ENCODE data around the gene MAST2.
A peak's percentile ranks its signal among the peaks of the same experiment; 100 is the strongest.
"Not testable (repeated sequence)": the region's sequence is repeated elsewhere in the genome, so short reads cannot be mapped to it uniquely, and the experiment has no call there.

MAST2 gene

DNA sequence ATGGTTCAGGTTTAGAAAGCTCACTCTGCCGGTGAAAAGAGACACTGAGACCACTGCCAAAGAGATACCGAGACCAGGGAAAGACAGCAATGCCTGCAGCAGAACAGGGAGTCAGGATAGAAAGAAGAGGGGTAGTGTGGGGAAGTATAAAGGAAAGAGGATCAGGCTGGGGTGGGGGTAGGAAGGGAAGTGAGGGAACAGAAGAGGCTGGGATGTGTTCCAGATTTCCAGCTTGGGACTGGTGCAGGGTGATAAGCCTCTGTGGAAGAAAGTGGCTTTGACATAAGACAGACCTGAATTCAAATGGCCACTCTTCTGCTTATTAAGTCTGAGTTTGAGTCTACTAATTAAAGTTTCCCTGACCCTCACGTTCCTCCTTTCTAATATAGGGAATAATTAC, 223.1 kb downstream of the MAST2 start:
- DNase-seq (ENCODE audit: low read depth), result no peak

DNA sequence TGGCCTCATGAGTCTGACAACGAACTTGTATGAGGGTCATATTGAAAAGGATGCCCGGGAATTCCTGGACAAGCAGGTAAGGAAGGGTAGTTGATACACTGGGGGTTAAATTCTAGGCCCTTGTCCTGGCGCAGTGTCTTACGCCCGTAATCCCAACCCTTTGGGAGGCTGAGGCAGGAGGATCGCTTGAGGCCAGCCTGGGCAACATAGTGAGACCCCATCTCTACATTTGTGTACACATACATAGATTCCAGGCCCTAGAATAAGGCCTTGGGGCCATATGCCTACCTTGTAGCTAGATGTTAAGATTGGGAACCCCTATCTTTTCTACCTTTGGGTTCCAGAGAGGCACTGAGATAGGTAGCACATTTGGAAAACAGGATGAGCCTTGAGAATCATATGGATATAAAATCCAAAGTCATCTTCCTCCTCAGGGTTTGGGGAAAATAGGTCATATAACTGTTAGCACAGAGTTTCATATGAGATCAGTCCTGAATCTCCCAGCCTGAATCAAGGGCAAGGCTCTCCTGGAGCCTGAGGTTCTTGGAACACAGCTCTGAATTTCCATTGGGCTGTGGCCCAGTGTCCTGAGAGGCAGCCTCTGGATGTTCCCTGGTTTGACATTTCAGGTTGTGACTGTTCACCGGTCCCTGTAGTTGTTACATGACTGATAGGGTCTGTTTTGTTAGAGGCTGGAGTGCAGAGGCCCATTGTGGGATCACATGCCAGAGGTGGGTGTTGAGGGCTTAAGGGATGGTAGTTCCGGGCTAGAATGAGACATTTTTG, 224.6 kb downstream of the MAST2 start:
- no peak for DNase-seq (ENCODE audit: low read depth)

DNA sequence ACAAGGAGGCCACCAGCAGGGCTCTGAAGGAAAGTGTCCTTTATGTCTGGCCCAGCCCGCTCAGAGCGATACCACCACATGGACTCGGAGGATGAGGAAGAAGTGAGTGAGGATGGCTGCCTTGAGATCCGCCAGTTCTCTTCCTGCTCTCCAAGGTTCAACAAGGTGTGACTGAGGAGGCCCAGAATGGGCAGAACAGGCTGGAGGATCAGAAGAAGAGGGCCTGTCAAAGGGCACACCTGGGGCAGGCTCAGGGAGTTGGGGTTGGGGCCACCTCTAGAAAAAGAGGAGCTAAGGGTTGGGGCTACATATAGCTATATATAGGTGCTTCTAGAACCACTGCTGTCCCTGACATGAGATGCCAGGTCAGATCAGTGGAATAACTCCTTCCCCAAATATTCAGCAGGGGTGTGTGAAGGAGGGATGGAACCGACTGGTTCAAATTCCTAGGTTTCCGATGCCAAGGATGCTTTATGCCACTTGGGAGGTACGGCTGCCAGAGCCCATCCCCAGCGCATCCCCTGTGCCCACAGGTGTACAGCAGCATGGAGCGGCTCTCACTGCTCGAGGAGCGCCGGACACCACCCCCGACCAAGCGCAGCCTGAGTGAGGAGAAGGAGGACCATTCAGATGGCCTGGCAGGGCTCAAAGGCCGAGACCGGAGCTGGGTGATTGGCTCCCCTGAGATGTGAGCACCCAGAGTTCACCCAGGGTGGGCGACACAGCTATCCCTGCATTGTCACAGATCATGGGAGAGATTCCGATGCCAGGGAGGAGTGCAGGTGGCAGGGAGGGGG, 226.9 kb downstream of the MAST2 start:
- DNase-seq (ENCODE audit: low read depth), result no peak

DNA sequence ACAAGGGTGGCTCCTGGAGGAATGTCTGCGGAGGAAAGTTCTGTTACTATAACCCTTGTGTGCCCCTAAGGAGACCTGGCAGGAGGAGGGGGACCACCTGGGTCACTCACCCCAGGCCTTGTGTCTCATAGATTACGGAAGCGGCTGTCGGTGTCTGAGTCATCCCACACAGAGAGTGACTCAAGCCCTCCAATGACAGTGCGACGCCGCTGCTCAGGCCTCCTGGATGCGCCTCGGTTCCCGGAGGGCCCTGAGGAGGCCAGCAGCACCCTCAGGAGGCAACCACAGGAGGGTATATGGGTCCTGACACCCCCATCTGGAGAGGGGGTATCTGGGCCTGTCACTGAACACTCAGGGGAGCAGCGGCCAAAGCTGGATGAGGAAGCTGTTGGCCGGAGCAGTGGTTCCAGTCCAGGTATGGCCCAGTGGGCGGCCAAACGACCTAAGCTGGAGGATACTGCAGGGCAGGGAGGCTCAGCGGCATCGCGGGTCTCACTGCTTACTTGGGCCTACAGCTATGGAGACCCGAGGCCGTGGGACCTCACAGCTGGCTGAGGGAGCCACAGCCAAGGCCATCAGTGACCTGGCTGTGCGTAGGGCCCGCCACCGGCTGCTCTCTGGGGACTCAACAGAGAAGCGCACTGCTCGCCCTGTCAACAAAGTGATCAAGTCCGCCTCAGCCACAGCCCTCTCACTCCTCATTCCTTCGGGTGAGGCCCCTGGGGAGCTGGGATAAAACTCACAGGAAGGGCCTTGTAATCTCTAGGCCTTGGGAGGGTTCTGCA, 227.7 kb downstream of the MAST2 start:
- DNase-seq (ENCODE audit: low read depth), result no peak

DNA sequence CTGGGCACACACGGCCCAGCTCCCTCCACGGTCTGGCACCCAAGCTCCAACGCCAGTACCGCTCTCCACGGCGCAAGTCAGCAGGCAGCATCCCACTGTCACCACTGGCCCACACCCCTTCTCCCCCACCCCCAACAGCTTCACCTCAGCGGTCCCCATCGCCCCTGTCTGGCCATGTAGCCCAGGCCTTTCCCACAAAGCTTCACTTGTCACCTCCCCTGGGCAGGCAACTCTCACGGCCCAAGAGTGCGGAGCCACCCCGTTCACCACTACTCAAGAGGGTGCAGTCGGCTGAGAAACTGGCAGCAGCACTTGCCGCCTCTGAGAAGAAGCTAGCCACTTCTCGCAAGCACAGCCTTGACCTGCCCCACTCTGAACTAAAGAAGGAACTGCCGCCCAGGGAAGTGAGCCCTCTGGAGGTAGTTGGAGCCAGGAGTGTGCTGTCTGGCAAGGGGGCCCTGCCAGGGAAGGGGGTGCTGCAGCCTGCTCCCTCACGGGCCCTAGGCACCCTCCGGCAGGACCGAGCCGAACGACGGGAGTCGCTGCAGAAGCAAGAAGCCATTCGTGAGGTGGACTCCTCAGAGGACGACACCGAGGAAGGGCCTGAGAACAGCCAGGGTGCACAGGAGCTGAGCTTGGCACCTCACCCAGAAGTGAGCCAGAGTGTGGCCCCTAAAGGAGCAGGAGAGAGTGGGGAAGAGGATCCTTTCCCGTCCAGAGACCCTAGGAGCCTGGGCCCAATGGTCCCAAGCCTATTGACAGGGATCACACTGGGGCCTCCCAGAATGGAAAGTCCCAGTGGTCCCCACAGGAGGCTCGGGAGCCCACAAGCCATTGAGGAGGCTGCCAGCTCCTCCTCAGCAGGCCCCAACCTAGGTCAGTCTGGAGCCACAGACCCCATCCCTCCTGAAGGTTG, 231.4 kb downstream of the MAST2 start:
- DNase-seq (ENCODE audit: low read depth), result no peak

DNA sequence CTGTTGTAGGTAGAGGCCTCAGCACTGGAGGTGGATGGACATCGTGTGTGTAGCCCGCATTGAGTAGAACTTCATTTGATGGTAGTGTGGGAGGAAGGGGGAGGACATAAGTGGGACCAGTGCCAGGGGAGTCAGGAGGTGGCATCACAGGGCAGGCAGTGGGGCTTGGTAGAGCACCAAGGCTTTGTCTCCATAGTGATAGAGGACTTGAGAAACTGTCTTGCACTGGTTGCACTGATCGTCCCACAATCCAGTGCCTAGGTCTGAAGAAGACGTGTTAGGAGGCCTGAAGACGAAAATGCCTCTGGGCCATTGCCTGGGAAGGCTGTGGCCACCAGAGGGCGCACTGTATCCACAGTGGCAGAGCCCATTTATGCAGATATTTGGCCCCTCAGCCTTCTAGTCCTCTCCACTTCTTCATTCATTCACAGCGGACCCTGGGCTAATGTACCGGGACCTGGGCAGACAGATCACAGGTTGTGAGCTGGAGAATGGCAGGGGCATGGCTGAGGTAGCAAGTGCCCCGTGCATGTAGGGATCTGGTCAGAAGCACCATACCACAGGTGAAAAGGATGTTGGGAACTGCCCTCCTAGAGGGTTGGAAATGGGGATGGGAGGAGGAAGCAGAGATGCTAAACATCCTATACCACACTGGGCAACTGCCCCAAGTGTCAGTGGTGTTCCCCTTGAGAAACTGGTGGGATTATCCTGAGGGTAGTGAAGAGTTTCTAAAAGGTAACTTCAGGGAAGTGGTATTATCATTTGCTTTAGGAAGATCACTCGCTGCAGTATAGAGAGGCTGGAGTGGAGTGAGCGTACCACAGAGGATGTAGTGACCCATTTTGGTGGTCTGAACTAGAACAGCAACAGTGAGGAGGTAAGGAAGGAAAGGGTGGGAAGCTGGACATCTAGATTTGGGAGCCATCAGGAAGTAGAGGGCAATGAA, 233.8 kb downstream of the MAST2 start:
- DNase-seq (ENCODE audit: low read depth), result peak; percentile 77

DNA sequence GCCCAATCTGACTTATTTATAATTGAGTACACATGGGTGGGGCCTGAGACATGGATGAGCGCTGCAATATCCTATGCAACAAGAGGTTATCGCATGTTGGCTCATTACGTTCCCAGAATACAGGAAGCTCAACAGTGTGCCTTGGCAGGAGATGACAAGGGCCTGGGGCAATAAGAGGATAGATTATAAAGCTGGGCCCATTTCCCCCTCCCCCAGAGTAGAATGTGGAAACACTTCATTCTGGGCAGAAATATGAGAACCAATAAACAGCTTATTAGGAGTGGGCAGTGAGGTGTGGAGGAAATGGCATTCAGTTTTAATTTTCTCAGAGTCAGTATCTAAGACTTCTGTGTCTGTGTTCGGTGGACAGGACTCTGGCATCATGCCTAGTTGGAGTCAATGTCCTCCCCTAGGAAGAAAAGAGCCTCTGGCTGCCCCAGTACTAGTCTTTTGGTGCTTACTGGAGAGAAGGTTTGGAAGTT, 236.2 kb downstream of the MAST2 start:
- DNase-seq (ENCODE audit: low read depth), result no peak

DNA sequence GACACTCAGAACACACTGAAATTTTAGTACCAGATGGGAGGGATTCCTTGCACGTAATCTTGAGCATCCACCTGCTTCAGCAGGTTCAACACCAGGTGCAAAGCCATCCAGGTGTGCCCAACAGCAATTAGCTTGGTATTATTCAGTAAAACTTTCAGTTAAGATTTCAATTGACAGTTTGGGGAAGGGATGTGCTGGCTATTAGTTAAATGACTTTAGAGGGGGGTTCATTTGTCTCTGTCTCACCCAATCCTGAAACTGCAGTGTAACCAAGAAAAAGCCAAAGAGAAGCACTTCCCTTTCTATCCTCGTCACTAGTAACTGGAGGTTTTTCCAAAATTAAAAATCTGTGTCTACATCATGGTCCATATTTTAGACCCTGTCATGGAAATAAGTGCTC, 238.1 kb downstream of the MAST2 start:
- no peak for DNase-seq (ENCODE audit: low read depth)

DNA sequence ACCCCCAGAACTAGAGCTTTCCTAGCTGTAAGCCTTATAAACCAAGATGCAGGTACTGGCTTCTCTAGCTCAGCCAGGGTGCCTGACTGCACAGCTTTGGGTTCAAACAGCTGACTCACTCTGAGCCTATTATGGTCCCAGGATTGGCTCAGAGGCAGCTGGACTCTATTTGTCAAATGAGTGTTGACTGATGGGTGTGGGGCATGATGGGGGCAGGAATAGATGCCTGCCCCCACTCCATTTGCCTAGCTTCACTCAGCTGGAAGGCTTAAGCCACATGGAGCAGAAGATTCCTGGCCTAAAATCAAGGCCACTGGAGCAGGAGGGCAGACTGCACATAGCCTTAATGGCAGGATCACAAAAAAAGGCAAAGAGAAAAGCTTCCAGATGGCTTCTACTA, 238.6 kb downstream of the MAST2 start:
- DNase-seq (ENCODE audit: low read depth), result no peak

DNA sequence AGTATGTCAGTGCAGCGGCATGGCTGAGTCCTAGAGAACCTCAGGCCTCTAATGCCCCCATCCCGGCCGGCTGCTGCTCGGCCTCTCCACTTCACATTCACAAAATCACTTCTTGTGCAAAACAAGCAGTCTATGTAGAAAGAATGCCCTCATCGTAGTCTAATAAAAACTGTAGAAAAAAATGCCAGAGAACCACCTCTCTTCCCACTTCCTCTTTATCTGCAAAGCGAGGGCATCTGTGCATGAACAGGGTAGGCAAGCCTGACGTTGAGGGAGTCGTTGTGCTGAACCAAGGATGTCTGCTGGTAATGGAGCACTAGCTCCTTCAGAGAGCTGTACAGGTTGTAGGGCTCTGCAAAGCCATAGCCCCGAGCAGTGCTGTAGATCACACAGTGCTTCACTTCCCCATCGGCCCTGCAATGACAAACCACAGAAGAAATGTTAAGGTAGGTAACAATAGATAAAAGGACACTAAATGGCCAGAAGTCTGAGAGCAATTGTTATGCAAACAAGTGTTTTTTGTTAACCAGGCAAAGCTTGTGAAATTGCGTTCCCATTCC, 240.1 kb downstream of the MAST2 start:
- DNase-seq (ENCODE audit: low read depth), result no peak

DNA sequence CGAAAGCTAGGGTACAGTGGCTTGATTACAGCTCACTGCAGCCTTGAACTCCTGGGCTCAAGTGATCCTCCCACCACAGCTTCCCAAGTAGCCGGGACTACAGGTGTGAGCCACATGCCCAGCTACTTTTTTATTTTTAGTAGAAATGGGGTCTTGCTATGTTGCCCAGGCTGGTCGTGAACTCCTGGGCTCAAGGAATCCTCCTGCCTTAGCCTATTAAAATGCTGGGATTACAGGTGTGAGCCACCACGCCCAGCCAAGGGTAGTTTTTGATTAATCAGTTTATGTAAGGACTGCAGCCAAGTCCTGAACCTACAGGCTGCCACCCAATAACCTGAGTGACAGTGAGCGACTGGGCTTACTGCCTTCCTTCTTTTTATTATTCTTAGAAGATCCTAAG, 240.7 kb downstream of the MAST2 start:
- no peak for DNase-seq (ENCODE audit: low read depth)

DNA sequence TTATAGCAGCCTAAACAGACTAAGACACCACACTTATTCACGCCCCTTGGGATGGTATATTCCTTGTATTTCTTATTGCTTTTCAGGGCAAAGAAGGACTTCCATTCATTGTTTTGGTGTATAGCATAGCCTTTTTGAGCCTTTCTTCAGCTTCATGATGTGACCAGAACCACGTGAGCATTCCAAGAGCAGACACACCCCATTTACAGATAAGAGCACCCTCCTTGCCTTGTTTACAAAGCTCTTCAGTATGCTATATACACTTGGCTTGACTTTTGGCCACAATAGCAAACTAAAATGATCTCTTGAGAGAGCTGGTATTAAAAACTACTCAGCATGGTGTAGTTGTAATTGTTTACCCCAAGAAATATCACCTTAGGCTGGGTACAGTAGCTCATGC, 250.3 kb downstream of the MAST2 start:
- DNase-seq (ENCODE audit: low read depth), result no peak

DNA sequence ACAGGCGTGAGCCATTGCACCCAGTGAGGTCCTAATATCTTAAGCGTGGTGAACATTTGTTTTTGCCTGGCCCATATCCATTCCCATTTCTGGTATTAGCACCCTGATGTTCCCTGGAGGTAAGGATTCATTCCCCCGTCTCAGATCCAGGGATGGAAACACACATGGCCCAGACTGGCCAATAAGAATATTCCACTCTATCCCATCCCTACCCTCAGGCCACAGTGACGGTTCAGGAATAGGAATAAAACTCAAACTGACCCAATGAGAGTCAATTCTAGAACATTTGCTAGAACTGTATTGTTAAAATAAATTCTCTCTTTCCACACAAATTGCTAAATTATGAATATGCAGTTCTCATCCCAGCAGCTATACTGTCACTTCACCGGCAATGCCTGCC, 252.9 kb downstream of the MAST2 start:
- no peak for DNase-seq (ENCODE audit: low read depth)

DNA sequence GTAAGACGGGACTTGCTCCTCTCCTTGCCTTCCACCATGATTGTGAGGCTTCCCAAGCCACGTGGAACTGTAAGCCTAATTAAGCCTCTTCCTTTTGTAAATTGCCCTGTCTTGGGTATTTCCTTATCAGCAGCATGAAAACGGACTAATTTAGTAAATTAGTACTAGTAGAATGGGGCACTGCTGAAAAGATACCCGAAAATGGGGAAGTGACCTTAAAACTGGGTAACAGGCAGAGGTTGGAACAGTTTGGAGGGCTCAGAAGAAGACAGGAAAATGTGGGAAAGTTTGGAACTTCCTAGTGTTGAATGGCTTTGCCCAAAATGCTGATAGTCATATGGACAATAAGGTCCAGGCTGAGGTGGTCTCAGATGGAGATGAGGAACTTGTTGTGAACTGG, 253.8 kb downstream of the MAST2 start:
- not testable (repeated sequence) for DNase-seq (ENCODE audit: low read depth)

DNA sequence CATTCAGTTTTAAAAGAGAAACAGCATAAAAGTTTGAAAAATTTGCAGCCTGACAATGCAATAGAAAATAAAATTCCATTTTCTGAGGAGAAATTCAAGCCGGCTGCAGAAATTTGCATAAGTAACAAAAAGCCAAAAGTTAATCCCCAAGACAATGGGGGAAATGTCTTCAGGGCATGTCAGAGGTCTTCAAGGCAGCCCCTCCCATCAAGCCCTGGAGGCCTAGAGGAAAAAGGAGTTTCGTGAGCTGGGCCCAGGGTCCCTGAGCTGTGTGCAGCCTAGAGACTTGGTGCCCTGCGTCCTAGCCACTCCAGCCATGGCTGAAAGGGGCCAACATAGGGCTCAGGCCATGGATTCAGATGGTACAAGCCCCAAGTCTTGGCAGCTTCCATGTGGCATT, 254.4 kb downstream of the MAST2 start:
- DNase-seq (ENCODE audit: low read depth), result no peak

DNA sequence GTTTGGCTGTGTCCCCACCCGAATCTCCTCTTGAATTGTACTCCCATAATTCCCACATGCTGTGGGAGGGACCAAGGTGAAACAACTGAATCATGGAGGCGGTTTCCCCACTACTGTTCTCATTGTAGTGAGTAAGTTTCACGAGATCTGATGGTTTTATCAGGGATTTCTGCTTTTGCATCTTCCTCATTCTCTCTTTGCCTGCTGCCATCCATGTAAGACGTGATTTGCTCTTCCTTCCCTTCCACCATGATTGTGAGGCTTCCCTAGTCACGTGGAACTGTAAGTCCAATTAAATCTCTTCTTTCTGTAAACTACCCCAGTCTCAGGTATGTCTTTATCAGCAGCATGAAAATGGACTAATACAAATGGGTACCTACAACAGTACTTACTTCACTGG, 255.5 kb downstream of the MAST2 start:
- no peak for DNase-seq (ENCODE audit: low read depth)

DNA sequence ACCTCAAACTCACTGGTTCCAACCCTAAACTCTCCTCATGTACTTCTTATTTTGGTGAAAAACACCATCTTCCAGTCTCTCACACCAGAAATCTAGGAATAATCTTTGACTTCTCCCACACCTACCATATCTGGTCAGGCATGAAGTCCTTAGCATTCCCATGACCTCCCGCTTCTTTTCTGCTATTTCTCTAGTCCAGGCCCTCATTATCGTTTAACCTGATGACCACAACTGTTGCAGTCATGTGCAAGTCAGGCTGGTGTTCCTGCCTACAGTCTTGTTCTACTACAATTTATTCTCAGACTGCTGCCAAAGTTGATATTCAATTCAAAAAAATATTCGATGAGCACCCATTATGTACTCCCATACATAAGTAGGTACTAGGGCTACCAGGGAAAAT, 257.7 kb downstream of the MAST2 start:
- no peak for DNase-seq (ENCODE audit: low read depth)

DNA sequence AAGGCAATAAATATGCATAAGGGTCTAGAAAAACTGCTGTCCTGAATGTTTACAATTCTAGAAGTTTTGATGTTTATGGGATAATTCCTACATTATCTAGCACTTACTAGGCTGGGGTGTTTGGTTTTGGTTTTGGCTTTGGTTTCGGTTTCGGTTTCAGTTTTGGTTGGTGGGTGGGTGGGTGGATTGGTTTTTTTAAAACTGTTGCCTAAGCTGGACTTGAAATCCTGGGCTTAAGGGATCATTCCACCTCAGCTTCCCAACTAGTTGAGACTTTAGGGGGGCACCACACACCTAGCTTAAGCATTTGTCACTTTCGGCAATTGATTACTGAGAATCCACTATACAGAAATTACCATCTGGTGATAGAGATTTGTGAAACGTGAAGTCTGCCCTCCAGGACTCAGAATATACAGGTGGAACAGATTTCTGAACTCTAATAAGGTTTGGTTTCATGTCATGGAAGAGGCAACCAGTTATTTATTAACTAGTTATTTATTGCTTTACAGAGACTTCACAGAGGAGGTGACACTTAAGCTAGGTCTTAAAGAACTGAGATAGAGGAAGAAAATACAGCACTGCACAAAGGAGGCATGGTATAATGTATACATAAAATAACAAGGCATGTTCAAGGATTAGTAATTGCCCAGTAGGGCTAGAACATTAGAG, 259.4 kb downstream of the MAST2 start:
- peak; percentile 14 for DNase-seq (ENCODE audit: low read depth)

DNA sequence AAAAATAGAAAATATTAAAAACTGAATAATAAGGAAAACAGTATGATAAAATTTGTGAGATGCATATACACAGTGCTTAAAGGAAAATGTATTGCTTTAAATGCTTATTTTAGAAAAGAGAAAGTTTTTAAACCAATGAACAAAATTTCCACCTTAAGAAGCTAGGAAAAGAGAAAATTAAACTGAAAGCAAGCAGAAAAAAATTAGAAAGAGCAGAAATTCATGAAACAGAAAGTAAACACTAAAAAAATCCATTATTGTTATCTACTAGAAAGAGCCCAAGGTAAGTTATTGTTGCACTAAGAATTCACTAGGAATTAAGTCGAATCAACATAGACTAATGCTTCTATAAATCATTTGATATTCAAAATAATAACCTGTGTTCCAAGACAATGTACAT, 261.3 kb downstream of the MAST2 start:
- DNase-seq (ENCODE audit: low read depth), result no peak

DNA sequence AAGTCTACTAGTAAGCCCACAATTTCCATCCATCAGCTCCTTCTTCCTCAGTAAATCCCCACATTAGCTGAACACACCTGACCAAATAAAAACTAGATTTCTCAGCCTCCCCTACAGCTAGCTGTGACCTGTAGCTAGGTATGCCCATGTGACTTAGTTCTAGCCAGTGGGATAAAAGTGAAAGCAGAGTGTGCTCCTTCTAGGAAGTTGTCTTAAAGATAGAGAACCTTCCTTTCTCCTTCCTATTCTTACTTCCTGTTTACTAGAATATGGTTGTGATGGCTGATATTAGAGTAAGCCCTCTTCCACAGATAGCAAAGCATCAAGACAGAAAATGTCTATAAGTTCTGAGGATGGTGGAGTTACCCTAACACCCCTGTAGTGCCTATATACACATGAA, 262.0 kb downstream of the MAST2 start:
- no peak for DNase-seq (ENCODE audit: low read depth)
